ENCODE measurements around the gene CCDC87. TPM values are rescaled to one million over a fixed set of nuclear protein-coding genes. Genes with fewer than 3 reads are reported as not detected.
"Not testable (repeated sequence)": the region's sequence is repeated elsewhere in the genome, so short reads cannot be mapped to it uniquely, and the experiment has no call there.

The CCDC87 gene, protein sequence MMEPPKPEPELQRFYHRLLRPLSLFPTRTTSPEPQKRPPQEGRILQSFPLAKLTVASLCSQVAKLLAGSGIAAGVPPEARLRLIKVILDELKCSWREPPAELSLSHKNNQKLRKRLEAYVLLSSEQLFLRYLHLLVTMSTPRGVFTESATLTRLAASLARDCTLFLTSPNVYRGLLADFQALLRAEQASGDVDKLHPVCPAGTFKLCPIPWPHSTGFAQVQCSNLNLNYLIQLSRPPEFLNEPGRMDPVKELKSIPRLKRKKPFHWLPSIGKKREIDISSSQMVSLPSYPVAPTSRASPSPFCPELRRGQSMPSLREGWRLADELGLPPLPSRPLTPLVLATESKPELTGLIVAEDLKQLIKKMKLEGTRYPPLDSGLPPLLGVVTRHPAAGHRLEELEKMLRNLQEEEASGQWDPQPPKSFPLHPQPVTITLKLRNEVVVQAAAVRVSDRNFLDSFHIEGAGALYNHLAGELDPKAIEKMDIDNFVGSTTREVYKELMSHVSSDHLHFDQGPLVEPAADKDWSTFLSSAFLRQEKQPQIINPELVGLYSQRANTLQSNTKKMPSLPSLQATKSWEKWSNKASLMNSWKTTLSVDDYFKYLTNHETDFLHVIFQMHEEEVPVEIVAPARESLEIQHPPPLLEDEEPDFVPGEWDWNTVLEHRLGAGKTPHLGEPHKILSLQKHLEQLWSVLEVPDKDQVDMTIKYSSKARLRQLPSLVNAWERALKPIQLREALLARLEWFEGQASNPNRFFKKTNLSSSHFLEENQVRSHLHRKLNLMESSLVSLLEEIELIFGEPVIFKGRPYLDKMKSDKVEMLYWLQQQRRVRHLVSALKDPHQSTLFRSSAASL
- under 0.01 and 0.20 TPM in 2 replicates for total RNA-seq

DNA sequence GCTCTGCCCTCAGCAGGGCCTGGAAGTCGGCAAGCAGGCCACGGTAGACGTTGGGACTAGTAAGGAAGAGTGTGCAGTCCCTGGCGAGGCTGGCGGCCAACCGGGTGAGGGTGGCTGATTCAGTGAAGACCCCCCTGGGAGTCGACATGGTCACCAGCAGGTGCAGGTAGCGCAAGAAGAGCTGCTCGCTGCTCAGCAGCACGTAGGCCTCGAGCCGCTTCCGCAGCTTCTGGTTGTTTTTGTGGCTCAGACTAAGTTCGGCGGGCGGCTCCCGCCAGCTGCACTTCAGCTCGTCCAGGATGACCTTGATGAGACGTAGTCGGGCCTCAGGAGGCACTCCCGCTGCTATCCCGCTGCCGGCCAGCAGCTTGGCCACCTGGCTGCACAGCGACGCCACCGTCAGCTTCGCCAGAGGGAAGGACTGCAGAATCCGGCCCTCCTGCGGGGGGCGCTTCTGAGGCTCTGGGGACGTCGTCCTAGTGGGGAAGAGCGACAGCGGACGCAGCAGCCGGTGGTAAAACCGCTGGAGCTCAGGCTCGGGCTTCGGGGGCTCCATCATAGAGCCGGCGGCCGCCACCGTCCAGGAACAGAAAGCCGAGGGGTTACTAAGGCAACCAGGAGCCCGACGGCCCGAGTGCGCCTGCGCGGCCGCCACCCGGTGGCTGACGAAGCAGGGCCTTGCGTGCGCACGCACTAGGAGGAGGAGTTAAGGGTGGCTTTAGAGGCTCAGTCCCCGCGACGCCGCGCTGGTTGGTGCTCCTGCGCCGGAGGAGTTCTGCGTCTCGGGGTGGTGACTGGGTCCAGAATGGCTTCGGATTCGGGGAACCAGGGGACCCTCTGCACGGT, at the start of gene CCDC87, which contains the start of gene CCS:
Gene CCDC87, minus strand, starts transcription at position 607 of the 846 bp plus-strand sequence. Its CDS starts 48 bp downstream, at position 559.
Gene CCS, plus strand, starts transcription at position 729 of the 846 bp plus-strand sequence. Its CDS starts 77 bp downstream, at position 806.
- DNase-seq (ENCODE audit: low read depth in 2 of 2) = peak; percentile 96 to 97

DNA sequence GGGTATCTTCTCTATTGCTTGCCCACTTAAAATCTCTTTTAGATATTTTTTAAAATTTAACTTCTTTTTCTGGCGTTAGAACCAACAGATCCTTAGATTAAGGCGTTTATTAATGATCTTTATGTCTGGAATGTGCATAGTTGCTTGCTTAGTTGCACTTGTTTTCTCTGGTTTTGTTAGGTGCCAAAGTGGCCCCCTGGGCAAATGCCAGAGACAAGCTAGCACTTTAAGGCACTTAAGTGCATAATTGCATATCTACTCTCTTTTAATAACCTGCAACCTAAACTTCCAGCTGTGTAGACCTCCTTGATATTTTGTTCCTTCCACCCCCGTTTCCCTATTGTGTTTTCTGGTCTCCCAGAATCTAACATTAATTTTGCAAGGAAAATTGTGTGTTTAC, 49.0 kb upstream of the CCDC87 start:
- DNase-seq (ENCODE audit: low read depth in 2 of 2) = no peak

DNA sequence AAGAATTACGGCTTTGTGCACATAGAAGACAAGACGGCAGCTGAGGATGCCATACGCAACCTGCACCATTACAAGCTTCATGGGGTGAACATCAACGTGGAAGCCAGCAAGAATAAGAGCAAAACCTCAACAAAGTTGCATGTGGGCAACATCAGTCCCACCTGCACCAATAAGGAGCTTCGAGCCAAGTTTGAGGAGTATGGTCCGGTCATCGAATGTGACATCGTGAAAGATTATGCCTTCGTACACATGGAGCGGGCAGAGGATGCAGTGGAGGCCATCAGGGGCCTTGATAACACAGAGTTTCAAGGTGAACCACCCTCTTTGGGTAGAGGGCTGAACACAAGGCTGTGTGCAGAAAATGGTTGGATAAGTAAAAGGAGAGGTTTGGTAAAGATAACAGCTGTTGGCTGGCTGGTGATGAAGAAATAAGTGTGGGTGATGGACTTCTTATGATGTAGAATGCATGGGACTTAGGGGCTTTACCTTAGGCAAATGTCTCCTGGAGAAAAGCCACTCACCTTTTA, 47.0 kb upstream of the CCDC87 start:
- DNase-seq (ENCODE audit: low read depth in 2 of 2) = not testable (repeated sequence)

DNA sequence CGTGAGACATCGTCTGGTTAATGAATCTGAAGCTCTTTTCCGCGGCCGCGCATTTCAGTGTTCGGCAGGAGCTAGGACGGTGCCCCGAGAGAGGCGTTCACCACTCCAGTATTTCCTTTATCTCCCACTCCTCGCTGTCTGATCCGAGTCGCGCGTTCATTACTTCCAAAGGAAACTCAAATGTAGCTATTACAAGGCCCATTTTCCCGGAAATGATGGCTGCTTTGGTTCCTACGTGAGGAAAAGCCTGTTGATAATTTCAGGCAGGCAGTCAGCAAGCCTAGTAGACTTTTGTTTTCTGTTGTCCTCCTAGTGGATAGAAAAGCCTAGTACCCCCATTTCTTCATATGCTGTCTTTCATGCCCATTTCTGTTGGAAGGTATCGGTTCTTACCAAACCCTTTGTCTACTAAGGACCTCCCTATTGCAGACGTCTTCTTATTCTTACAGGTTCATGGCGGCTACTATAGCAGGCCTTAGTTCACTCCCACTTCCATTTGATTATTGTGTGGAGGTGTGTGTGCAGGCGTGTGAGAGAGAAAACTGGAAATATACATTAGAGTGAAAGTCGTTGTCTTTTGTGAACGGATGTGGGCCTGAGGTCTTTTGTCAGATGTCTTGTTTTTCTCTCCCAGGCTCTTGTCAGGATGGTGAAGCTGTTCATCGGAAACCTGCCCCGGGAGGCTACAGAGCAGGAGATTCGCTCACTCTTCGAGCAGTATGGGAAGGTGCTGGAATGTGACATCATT, 46.4 kb upstream of the CCDC87 start:
- DNase-seq (ENCODE audit: low read depth in 2 of 2) = peak; percentile 65 to 72

DNA sequence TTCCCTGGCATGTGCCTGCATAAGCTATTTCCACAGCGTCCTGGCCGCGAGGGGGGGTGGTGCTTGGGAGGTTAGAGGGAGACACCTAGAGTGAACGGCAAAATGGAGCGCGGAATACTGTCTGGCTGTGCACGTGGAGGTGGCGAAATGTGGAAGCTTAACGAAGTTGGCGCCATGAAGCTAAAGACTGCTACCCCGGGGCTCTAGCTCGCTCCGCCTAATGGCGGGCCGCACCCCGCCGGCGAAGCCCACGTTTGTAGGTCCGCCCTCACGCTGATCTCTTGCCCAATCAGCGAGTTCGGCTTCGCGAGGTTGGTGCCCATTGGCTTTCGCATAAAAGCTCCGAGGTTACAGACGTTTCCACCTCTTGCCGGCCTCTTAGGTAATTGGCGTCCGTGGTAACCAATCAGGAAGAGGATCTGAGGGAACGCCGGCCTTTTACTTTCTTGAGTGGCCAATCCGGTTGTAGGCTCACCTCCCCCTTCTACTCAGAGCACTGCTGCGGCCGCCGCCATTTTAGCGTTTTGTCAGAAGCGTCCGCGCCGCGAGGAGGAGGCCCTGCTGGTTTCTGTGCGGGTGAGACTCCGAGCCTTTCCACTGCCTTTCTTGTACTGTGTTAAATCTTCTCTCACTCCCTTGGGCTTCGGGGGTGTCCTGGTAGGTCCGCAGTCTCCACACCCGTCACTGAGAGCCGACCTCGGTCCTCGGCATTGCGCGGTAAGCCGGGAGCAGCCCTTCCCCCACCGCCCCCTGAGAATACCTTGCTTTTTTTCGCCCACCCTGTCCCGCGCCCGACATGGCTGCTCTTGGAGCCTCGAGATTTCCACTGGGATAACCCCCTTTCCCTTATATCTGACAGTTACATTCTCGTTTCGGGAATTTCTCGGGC, 45.6 kb upstream of the CCDC87 start, which contains the start of gene RBM4:
Gene RBM4, plus strand, starts transcription at position 527 of the 889 bp plus-strand sequence. CDS start 1,009 bp downstream, outside the sequence.
- peak; percentile 100 for DNase-seq (ENCODE audit: low read depth in 2 of 2)

DNA sequence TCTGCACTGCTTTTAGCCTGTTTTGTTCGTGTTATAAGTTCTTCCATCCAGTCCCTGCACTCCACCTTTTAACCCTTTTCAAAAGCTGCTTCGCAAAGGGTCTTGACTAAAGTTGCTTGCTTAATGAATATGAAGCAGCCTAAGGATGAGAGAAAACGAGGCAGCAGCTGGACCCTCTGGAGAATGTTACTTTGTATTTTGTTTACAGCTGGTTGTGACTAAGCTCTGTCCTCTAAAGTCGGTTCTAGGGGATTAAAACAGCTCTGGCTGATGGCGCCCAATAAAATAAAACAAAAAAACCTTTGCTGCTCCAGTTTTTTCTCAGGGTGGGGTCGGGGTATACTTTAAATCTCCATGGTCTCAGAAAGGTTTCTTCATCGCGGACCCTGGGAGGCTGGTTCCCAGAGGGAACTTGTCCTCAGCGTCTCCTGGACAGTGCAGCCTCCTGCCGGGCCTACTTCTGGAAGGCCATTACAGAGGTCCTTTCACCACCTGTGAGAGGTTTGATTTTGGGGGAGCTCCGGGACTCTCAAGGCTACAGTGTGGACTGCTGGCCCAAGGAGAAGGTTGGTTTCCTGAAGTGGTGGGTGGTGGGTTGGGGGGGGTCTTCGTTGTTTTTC, 44.8 kb upstream of the CCDC87 start:
- no peak for DNase-seq (ENCODE audit: low read depth in 2 of 2)

DNA sequence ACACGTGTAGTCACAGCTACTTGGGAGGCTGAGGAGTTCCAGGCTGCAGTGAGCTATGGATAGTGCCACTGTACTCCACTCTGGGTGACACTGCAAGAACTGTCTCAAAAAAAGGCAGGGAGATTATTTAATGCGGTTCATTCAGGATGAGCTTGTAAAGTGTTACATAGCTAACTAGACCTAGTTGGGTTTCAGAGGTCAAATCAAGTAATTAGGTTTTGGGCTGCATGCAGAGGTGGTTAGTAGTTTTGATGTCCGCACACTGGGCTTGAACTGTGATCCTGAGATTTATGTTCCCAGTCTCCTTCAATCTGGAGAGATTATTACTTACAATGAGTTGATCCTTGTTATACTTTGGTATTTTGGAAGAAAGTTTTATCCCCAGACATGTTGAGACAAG, 43.5 kb upstream of the CCDC87 start:
- DNase-seq (ENCODE audit: low read depth in 2 of 2) = no peak

DNA sequence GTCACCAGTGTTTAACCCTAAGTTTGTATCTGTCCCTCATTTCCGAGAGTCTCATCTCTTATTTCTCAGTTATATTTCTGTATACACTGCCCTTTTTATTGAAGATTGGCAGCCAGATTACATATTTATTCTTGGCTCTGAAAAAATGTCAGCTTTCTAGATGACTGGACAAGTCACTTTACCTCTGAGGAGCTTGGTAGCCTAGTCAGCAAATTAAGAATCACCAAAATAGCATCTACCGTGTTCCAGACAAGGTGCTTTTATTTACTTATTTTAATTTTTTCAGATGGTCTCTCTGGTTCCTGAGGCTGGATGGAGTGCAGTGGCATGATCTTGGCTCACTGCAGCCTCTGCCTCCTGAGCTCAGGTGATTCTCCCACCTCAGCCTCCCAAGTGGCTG, 40.1 kb upstream of the CCDC87 start:
- DNase-seq (ENCODE audit: low read depth in 2 of 2) = no peak

DNA sequence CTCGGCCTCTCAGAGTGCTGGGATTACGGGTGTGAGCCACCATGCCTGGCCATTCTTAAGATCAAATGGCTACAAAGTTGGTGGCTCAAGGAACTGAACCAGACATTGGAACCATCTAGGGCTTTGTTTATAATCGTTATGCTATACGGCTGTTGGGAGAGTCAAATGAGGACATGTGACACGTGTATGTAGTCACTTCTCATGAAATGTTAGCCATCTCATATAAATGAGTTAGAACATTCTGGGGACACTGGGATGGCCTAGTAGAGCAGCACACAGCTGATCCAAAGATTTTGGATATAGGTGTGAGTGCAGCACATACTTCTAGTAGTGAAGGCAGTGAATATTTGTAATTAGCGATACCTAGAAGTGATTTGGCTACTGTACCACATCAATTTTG, 39.0 kb upstream of the CCDC87 start:
- no peak for DNase-seq (ENCODE audit: low read depth in 2 of 2)

DNA sequence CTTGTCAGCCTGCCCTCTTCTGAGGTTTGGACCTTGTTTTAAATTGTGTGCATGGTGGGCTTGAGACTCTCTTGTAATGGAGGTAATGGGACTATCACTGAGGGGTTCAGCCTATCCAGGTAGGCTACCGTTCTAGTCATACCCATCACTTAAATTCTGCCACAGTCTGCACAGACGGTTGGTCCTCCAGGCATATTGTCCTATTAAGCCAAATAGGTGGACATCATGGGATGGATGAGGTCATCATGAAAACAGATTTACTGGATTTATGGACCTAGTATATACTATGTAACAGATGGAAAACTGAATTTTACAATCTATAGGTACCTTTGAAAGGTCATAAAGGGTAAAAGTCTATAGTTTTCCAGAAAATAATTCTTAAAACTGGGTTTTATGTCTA, 36.5 kb upstream of the CCDC87 start:
- no peak for DNase-seq (ENCODE audit: low read depth in 2 of 2)

DNA sequence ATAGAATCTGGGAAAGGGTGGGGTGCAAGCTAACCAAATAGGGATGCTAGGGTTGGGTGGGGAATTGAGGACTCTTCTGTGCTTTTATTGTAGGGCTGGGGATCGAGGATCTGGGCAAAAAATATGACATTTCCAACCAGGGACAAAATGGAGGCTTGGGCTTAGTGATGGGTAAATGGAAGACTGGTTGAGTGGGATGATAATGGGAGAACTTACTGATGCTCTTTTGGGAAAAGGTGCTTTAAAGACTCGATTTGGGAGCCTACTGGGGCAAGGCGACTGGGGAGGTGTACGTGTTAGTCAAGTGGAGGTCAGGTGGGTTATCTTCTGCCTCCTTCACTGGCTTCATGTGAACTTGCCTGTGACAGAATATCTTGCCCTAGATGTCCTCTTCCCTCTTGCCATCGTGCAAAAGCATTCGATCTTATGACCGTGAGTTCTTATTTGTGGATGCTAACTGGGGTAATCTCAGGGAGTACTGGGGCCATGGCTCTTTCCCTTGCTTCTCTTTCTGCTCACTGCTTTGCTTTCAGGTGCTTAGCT, 35.3 kb upstream of the CCDC87 start:
- DNase-seq (ENCODE audit: low read depth in 2 of 2) = no peak

DNA sequence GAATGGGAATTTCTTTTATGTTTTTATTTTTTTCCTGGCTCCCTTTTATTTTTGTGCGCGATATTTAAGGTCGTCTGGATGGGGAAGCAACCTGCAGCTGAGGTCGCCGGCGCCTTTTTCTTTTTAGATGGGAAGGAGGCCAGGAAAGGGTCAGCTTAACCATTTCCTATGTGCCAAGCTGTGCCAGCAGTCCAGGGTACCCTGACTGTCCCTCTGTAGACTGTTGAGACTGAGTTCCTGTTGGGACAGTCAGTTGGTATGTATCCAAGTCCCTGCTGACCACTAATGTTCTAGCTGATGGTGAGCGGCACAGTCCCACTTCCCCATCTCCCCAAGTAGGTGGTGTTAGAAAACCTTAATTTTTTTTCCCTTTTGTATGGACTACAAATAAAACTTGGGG, 34.1 kb upstream of the CCDC87 start:
- peak in 1 of 2 donors; percentile 33 for DNase-seq (ENCODE audit: low read depth in 2 of 2)

DNA sequence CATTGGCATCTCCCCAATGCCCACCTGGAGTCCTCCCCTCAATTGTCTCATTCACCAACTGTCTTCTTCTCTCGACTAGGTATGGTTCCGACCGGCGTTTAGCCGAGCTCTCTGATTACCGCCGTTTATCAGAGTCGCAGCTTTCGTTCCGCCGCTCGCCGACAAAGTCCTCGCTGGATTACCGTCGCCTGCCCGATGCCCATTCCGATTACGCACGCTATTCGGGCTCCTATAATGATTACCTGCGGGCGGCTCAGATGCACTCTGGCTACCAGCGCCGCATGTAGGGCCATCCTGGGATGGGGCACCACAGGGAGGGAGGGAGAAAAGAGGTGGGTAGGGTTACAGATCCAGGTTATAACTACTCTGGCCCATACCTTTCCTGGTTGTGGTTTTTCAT, 33.5 kb upstream of the CCDC87 start:
- DNase-seq (ENCODE audit: low read depth in 2 of 2) = no peak

DNA sequence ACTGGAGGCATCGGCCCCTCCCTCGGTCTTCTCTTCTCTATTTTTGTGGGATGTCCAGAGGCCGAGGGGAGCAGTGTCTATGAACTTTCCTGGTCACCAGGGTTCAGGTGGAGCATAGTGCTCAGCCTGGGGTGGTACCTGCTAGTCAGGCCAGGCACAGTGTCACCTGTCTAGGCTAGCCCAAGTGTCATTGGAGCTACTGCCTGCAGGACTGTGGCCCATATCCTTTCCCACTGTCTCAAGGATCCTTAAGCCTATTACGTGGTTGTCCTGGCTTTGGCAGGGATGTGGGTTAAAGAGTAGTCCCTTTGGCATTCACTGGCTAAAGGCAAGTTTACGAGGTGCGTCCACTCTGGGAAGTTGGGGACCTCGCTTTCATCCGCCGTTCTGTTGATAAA, 32.9 kb upstream of the CCDC87 start:
- no peak for DNase-seq (ENCODE audit: low read depth in 2 of 2)

DNA sequence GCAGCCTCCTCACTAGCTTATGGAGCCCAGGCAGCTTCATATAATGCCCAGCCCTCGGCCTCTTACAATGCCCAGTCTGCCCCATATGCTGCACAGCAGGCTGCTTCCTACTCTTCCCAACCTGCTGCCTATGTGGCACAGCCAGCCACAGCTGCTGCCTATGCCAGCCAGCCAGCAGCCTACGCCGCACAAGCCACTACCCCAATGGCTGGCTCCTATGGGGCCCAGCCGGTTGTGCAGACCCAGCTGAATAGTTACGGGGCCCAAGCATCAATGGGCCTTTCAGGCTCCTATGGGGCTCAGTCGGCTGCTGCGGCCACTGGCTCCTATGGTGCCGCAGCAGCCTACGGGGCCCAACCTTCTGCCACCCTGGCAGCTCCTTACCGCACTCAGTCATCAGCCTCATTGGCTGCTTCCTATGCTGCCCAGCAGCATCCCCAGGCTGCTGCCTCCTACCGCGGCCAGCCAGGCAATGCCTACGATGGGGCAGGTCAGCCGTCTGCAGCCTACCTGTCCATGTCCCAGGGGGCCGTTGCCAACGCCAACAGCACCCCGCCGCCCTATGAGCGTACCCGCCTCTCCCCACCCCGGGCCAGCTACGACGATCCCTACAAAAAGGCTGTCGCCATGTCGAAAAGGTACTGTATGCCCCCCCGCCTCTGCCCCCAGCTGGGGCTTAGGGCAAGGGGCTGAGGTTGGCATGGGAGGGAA, 32.3 kb upstream of the CCDC87 start:
- no peak for DNase-seq (ENCODE audit: low read depth in 2 of 2)

DNA sequence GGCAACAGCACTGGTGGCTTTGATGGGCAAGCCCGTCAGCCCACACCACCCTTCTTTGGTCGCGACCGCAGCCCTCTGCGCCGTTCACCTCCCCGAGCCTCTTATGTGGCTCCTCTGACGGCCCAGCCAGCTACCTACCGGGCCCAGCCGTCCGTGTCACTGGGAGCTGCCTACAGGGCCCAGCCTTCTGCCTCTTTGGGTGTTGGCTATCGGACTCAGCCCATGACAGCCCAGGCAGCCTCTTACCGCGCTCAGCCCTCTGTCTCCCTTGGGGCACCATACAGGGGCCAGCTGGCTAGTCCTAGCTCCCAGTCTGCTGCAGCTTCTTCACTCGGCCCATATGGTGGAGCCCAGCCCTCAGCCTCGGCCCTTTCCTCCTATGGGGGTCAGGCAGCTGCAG, 31.6 kb upstream of the CCDC87 start:
- DNase-seq (ENCODE audit: low read depth in 2 of 2) = no peak

DNA sequence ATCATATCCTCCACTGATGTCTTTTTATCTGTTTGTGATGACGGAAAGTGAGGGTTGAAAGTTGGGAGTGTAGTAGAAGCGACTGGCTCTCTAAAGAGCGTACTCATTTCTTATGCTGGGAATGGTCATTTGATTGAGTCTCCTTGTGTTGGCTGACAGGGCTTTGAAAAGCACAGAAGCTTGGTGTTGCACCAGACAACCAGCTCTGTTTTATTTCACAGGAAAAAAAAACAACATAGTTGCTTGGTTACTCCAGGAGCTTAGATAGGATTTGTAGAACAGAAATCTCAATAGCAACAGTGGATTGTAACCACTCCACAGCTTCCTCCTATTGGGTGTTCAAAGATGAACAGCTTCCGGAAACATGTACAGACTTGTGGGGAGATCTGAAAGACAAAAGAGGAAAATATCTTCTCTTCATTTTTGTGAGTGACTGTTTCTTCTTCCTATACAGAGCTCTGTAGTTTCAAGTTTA, 26.3 kb upstream of the CCDC87 start:
- DNase-seq (ENCODE audit: low read depth in 2 of 2) = peak; percentile 79 to 80
